ENCODE data around the gene TMEM184B. TPM values are rescaled to one million over a fixed set of nuclear protein-coding genes. Genes with fewer than 3 reads are reported as not detected.

TMEM184B gene
- total RNA-seq, 1 experiment from 2014 or later: 192 TPM

GRCh38 chr22:38296372-38296771 lies 23.6 kb upstream of the TMEM184B start:
- peak overlapping the region; percentile 97; the same call in 1 of the 2 replicates for H3K27ac ChIP-seq
- H3K9me3 ChIP-seq (ENCODE audit: insufficient read depth, low read depth): no peaks in the 10 kb centered on the region
- H3K4me1 ChIP-seq (replicated peaks; ENCODE audit: insufficient read depth): peaks cover 85% of the 10 kb centered on the region
- CTCF ChIA-PET: no interaction called here
- H3K79me2 ChIP-seq (ENCODE audit: low read depth): peaks cover 48% of the 10 kb centered on the region
- H3K9me2 ChIP-seq (ENCODE audit: insufficient read depth): no peaks in the 10 kb centered on the region
- peaks cover 68% of the 10 kb centered on the region for H3F3A ChIP-seq (ENCODE audit: insufficient read depth, low read depth)
- H3K4me3 ChIP-seq: no peak overlapping the region
- H3K27me3 ChIP-seq (ENCODE audit: insufficient read depth, low read depth): no peaks in the 10 kb centered on the region
- peaks cover 62% of the 10 kb centered on the region for H3K36me3 ChIP-seq (ENCODE audit: low read depth)
- no peak overlapping the region for H2AFZ ChIP-seq
- 0 out of 2 replicates have a peak overlapping the region, but pooled peaks have one; percentile 3 for H3K4me2 ChIP-seq
- intact Hi-C loops (cut with micrococcal nuclease; ENCODE audit: unreplicated experiment): loop anchor here (5.0 to 10.0 kb wide), 4 partner anchors 56 to 184 kb away; partner anchors contain the start of genes BAIAP2L2 and PLA2G6
- POLR2A ChIA-PET (ENCODE audit: unreplicated experiment): interaction anchor here (0.6 to 0.7 kb wide), 3 partner anchors 21 to 68 kb away, joined by 3 to 4 read pairs (median 3); no protein-coding TSS in a partner anchor
- BruUV-seq (replicated peaks): no TSS peak
- no peaks in the 10 kb centered on the region for H4K20me1 ChIP-seq (ENCODE audit: insufficient read depth)
- TF ChIP-seq EZH2 (IDR thresholded peaks at IDR 0.05; ENCODE audit: low read depth): no peak
- TF ChIP-seq, protein P1, sequence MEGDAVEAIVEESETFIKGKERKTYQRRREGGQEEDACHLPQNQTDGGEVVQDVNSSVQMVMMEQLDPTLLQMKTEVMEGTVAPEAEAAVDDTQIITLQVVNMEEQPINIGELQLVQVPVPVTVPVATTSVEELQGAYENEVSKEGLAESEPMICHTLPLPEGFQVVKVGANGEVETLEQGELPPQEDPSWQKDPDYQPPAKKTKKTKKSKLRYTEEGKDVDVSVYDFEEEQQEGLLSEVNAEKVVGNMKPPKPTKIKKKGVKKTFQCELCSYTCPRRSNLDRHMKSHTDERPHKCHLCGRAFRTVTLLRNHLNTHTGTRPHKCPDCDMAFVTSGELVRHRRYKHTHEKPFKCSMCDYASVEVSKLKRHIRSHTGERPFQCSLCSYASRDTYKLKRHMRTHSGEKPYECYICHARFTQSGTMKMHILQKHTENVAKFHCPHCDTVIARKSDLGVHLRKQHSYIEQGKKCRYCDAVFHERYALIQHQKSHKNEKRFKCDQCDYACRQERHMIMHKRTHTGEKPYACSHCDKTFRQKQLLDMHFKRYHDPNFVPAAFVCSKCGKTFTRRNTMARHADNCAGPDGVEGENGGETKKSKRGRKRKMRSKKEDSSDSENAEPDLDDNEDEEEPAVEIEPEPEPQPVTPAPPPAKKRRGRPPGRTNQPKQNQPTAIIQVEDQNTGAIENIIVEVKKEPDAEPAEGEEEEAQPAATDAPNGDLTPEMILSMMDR (conservative IDR thresholded peaks at IDR 0.05): no peak
- DNase-seq: peak; percentile 34 to 70

DNA sequence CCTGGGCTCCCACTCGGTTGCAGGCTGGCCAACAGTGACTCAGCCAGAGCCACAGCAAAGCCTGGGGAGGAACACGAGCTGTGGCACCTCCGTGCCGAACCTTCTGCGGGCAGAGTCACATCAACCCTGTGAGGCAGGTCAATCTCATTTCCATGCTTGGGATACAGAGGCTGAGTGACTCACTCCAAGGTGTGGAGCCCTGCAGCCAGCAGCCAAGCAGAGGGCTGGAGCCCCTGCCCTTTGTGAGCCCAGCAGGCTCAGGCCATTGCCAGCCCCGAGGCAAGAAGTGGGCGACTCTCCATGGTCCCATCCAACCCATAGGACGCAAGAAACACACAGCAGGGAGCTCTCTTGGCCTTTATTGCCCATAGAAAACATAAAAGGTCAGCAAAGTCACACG lies 23.1 kb upstream of the TMEM184B start:
- POLR2A ChIA-PET (ENCODE audit: unreplicated experiment): interaction anchor here (0.6 kb wide), 2 partner anchors 22 to 57 kb away, joined by 3 read pairs; no protein-coding TSS in a partner anchor

GRCh38 chr22:38295339-38295738 lies 22.5 kb upstream of the TMEM184B start:
- peaks cover 85% of the 10 kb centered on the region for H3K4me1 ChIP-seq (replicated peaks; ENCODE audit: insufficient read depth)
- no TSS peak for BruUV-seq (replicated peaks)
- no peak overlapping the region for H2AFZ ChIP-seq
- intact Hi-C loops (cut with micrococcal nuclease; ENCODE audit: unreplicated experiment): loop anchor here (5.0 to 10.0 kb wide), 4 partner anchors 57 to 183 kb away; partner anchors contain the start of genes BAIAP2L2 and PLA2G6
- peaks cover 51% of the 10 kb centered on the region for H3K36me3 ChIP-seq (ENCODE audit: low read depth)
- no peak overlapping the region for H3K4me3 ChIP-seq
- POLR2A ChIA-PET (ENCODE audit: unreplicated experiment): no interaction called here
- H3F3A ChIP-seq (ENCODE audit: insufficient read depth, low read depth): peaks cover 68% of the 10 kb centered on the region
- no peaks in the 10 kb centered on the region for H3K27me3 ChIP-seq (ENCODE audit: insufficient read depth, low read depth)
- peak overlapping the region; percentile 97; the same call in 1 of the 2 replicates for H3K27ac ChIP-seq
- no peaks in the 10 kb centered on the region for H3K9me2 ChIP-seq (ENCODE audit: insufficient read depth)
- no peak overlapping the region for H3K4me2 ChIP-seq
- CTCF ChIA-PET: no interaction called here
- no peak for DNase-seq
- no peaks in the 10 kb centered on the region for H3K9me3 ChIP-seq (ENCODE audit: insufficient read depth, low read depth)
- H3K79me2 ChIP-seq (ENCODE audit: low read depth): peaks cover 39% of the 10 kb centered on the region
- no peak for TF ChIP-seq EZH2 (IDR thresholded peaks at IDR 0.05; ENCODE audit: low read depth)
- TF ChIP-seq, protein P1 (conservative IDR thresholded peaks at IDR 0.05): no peak
- no peaks in the 10 kb centered on the region for H4K20me1 ChIP-seq (ENCODE audit: insufficient read depth)

More for the DNA sequence above, 23.1 kb upstream of the TMEM184B start:
- Histone ChIP-seq H3K4me2 (0 out of 2 replicates have a peak overlapping the region, but pooled peaks have one; percentile 3), H3K79me2 (ENCODE audit: low read depth) (peaks cover 43% of the 10 kb centered on the region), H3K4me3 (no peak overlapping the region), H2AFZ (no peak overlapping the region), H3K9me2 (ENCODE audit: insufficient read depth) (no peaks in the 10 kb centered on the region), H3K27me3 (ENCODE audit: insufficient read depth, low read depth) (no peaks in the 10 kb centered on the region), H4K20me1 (ENCODE audit: insufficient read depth) (no peaks in the 10 kb centered on the region), H3K36me3 (ENCODE audit: low read depth) (peaks cover 56% of the 10 kb centered on the region), H3K27ac (peak overlapping the region; percentile 97; the same call in 1 of the 2 replicates), H3K9me3 (ENCODE audit: insufficient read depth, low read depth) (no peaks in the 10 kb centered on the region), H3K4me1 (replicated peaks; ENCODE audit: insufficient read depth) (peaks cover 85% of the 10 kb centered on the region), H3F3A (ENCODE audit: insufficient read depth, low read depth) (peaks cover 68% of the 10 kb centered on the region)
- BruUV-seq (replicated peaks): no TSS peak
- TF ChIP-seq EZH2 (IDR thresholded peaks at IDR 0.05; ENCODE audit: low read depth): no peak
- TF ChIP-seq, protein P1 (conservative IDR thresholded peaks at IDR 0.05): no peak
- CTCF ChIA-PET: no interaction called here
- intact Hi-C loops (cut with micrococcal nuclease; ENCODE audit: unreplicated experiment): loop anchor here (5.0 to 10.0 kb wide), 4 partner anchors 56 to 184 kb away; partner anchors contain the start of genes BAIAP2L2 and PLA2G6
- peak; percentile 35 to 69 for DNase-seq

All from PC-9 (cell line).